ENCODE results near the gene GPR183.
A peak's percentile ranks its signal among the peaks of the same experiment; 100 is the strongest.

Gene GPR183, protein sequence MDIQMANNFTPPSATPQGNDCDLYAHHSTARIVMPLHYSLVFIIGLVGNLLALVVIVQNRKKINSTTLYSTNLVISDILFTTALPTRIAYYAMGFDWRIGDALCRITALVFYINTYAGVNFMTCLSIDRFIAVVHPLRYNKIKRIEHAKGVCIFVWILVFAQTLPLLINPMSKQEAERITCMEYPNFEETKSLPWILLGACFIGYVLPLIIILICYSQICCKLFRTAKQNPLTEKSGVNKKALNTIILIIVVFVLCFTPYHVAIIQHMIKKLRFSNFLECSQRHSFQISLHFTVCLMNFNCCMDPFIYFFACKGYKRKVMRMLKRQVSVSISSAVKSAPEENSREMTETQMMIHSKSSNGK

DNA sequence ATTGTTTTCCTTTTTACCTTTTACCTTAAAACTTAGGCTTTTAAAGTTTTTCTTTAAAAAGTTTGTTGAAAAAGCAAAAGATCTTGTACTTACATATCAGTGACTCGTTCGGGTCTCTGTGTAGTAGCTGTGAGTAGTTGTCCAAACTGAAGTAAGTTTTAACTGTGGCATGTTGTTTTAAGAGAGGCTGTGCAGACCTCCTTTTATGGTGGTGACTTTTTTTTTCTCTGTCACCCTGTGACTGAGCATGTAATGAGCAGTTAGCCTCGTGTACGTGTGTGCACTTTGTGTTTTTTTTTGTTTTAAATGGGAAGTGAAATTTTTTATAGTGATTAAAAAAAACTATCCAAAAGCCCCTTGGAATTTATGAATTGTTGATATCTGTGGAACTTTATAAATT, at the start of gene GPR183:
Gene GPR183, minus strand, starts transcription at position 153 of the 400 bp plus-strand sequence. CDS start 11,254 bp downstream, outside the sequence.
- in situ Hi-C loops (cut with MboI; ENCODE audit: low pct_unique_long_range_greater_than_20kb, low sequenced_read_pairs): no loop called here
- DNase-seq: no peak

DNA sequence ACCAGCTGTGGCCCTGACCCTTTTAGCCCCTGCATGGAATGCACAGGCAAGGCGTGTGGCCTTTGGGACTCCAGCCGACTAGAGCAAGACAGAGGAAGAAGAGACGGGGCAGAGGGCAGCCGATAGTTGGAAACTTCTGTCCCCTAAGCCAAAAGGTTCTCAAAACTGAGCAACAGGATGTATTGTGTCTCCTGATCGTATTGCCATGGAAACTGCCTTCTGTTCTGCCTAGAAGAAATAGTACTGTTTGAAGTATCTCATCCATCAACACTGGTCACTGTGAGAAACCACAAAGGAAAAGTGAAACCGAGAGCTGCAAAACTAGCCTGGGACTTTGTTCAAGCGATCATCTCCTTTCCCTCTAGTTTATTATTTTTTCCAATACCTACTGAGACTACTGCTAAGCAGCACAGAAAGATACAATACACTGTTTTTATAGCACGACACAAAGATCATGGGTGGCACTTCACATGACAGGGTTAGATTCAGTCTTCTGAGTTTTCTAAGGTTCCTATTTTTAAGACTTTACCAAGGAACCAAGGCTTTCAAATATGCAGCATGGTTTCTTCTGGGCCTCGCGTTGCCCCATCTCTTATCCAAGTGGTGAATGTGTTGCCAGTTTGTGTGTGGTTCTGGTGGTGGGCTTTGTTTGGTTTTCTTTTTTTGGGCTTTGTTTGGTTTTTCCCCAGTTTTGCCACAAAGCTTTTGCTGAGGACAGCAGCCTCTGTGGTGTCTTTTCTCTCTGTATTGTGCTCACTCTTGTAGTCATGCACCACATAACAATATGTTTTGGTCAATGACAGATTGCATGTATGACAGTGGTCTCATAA, 49.3 kb upstream of the GPR183 start:
- DNase-seq: peak; percentile 67
- in situ Hi-C loops (cut with MboI; ENCODE audit: low pct_unique_long_range_greater_than_20kb, low sequenced_read_pairs): no loop called here

DNA sequence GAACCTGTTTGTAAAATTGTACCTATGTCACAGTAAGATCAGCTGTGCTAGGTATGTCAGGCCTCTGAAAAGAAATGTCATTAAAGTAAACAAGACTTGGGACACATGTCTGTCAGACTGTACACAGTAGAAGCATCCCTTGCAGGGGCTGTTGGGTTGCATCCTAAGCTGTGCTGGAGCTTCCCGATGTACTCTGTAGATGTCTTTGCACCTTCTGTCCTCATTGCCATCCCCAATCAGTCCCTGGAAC, 48.7 kb upstream of the GPR183 start:
- in situ Hi-C loops (cut with MboI; ENCODE audit: low pct_unique_long_range_greater_than_20kb, low sequenced_read_pairs): no loop called here
- no peak for DNase-seq

DNA sequence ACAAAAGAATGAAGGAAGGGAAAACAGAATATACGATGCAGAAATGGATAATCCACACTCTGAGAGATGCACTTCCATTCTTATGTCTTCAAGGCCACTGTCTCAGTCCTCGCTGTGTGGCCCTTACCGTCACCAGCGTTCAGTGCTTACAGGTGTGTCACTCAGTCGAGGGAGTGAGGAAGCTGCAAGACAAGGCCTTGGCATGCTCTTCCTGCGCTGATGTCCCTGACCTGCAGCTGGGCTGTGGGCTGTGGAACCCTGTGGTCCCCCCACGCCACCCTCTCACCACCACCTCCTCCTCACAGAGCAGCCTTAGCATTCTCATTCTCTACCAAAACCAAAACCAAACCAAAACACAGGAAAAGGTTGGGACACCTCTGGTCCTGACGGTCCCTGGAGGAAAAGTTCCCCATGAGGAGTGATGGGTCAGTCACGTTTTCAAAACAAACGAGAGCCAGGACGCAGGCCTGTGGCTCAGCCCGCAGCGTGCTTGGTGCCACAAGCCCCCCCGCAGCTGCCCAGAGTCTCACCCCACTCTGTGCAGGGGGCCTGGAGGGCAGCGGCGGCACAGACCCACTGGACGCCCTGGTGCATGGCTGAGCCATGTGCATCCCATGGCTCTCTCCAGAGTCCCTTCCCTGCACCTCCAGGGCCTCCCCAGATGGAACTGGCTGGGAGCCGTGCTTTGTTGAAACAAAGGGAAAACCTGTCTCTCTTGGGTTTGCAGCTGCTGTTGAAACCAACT, 48.2 kb upstream of the GPR183 start:
- in situ Hi-C loops (cut with MboI; ENCODE audit: low pct_unique_long_range_greater_than_20kb, low sequenced_read_pairs): no loop called here

DNA sequence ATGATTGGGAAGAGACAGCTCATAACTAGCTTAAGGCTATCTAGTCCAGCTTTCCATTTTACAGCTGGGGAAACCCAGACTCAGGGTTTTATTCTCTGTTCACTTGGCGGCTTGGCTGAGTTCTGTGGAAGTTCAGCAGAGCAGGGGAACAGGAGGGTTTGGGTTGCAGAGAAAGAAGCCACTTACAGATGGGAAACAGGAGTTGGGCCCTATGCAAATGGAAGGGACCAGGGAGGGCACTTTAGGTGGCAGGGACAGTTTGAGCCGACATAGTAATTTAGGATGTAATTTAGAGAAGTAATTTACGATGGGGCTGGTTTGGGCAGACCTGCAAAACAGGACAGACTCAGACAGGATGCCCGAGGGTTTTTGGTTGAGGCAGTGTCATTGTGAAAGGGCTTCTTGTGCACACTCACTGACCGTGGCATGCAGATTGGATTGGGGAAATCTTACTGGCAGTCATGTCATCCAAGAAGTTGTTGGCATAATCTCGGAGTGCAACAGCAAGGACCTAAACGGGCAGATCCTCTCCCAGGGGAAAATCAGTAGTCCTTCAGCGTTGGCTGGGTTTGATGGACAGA, 47.3 kb upstream of the GPR183 start:
- in situ Hi-C loops (cut with MboI; ENCODE audit: low pct_unique_long_range_greater_than_20kb, low sequenced_read_pairs): no loop called here
- no peak for DNase-seq

More for the DNA sequence above, 48.2 kb upstream of the GPR183 start:
- DNase-seq: no peak

DNA sequence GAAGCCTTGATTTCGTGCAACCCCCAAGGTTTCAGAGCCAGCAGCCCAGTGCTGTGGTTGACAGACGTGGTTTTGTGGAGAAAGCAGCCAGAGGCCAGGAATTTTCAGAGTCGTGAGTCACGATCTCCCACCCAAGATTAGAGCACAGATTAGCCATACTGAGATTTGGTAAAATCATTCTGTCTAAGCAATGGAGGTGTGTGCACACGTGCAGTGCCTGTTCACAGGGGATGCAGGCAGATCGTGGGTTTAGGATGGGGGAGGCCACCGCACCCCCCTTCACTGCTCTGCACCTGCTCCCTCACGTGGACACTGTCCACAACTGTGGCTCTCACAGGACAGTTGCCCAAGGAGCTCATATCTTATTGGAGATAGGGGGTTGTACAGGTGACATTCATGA, 46.6 kb upstream of the GPR183 start:
- no peak for DNase-seq
- in situ Hi-C loops (cut with MboI; ENCODE audit: low pct_unique_long_range_greater_than_20kb, low sequenced_read_pairs): no loop called here

DNA sequence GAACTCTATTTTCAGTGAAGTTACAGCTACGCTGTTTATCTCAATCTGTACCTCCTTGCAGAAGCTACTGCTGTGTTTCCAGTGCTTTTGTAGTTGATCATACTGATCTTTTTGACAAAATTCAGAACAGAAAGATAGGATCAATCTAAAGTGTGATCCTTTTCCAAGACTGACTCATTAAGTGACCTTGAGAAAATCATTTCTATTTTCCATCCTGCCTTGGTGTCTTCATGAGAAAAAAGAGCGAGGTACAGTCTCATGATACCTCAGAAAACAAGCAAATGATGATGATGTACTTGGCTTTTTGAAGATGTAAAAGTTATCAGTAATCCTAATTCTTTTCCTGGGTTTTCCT, 46.0 kb upstream of the GPR183 start:
- in situ Hi-C loops (cut with MboI; ENCODE audit: low pct_unique_long_range_greater_than_20kb, low sequenced_read_pairs): no loop called here

DNA sequence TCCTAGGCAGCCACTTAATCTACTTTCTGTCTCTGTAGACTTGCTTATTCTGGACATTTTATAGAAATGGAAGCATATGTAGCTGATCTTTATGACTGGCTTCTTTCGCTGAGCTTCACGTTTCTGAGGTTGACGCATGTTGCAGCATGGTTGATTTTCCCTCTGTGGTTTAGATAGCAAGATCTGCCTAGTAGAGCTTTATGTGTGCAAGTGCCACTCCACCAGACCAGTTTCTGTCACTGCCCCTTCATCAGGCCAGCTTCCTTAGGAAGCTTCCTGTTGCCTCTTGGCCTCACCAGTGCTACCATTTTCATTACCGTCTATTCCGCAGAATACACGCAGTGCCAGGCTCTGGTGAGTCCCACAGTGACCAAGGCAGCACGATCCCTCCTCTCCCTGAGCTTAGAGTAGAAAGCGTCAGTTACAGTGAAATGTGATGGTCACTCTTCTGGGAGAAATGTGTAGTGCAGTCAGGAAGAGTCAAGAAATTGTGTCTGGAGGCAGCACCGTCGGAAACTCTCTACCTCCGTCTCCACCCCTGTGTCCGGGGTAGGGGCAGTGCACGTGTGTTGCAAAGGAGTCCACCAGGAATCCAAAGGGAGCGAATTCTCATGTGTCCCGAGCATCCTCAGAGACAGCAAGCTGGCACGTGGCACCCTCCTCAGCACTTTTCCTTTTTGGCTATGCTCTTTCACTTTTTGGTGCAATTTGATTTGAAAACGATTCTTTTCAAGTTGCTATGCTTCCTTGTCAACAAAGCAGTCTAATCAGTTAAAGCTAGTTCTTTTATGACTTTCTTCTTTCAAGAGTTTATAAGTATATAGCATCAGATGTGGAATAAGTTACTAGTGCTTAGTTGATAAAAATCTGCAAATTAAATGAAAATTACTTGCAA, 45.4 kb upstream of the GPR183 start:
- in situ Hi-C loops (cut with MboI; ENCODE audit: low pct_unique_long_range_greater_than_20kb, low sequenced_read_pairs): no loop called here
- DNase-seq: no peak

More for the DNA sequence above, 46.0 kb upstream of the GPR183 start:
- no peak for DNase-seq

DNA sequence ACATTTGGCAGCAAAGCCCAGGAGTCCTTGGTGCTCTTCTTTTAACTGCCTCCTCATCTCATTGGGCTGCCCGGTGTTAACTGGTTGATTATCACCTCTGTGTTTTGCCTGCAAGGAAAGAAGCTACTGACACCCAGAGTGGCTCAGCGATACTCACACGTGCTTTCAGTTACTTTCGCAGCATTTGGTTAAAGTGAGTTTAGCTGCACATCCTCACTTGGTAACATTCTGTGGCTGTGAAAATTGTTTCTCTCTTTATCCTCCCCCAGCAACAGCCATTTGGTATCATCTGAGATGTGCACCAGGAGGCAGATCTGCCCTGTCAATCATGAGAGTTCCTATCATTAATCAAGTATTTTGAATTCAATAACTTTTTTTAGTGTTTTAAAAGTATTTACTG, 44.6 kb upstream of the GPR183 start:
- no peak for DNase-seq
- in situ Hi-C loops (cut with MboI; ENCODE audit: low pct_unique_long_range_greater_than_20kb, low sequenced_read_pairs): no loop called here

DNA sequence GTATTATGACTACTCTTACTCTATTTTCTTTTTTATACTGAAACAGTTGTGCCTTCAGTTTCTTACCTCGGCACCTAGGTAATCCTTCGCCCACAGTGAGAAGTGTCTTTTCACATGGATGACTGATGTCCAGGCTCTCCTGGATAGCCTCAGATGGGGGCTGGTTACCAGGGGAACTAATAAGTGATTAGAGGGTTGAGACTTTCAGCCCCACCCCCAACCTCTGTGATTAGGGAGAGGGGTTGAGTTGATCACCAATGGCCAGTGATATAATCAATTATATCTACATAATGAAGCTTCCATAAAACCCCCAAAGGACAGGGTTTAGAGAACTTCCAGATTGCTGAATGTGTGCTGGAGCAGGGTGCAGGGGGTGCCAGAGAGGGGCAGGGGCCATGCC, 43.0 kb upstream of the GPR183 start:
- in situ Hi-C loops (cut with MboI; ENCODE audit: low pct_unique_long_range_greater_than_20kb, low sequenced_read_pairs): no loop called here
- no peak for DNase-seq

DNA sequence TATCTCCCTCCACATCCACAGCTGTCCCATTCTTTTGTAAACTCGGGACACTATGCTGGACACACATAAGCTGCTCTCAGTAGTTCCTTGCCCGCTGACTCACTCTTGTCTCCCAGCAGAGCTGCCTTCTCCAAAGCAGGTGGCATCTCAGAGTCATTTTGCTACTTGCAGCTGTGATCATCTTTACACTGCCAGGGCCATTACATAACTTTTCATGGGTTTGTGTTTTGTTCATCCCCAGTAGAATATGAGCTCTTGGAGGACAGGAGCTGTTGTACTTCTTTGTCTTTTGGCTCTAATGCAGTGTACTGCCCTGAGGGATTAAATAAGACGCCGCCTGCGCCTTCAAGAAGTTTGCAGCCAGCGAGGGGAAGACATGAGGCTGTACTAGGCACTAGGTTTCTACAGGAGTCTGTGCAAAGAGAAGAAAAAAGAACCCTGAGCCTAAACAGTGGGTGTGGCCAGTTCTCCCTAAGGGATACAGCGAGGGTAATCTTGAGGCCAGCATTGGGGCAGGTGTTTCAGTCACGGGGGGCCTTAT, 40.8 kb upstream of the GPR183 start:
- DNase-seq: no peak
- in situ Hi-C loops (cut with MboI; ENCODE audit: low pct_unique_long_range_greater_than_20kb, low sequenced_read_pairs): no loop called here

DNA sequence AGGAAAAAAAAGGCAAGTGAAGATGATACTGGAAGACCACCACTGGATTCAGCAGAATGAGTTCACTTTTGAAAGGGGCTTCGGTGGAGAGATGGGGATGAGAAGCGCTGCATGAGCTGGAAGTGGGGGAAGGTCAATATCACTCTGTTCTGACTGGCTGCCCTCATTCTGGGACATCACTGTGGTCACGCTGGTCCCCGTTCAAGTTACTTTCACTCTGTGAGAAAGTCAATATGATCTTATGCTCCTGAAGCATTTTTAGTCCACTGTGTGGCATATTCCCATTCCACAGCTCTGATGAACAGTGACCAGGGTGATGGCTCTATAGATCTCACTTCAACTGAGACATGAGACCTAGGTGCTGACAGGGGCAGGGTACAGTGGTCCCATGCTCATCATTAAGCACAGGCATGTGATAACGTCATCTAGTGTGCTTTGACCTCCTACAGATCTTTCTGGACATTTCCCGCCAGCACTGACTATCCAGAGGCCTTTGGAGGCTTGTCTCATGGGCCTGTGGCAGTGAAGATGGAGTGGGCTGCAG, 40.2 kb upstream of the GPR183 start:
- in situ Hi-C loops (cut with MboI; ENCODE audit: low pct_unique_long_range_greater_than_20kb, low sequenced_read_pairs): no loop called here

DNA sequence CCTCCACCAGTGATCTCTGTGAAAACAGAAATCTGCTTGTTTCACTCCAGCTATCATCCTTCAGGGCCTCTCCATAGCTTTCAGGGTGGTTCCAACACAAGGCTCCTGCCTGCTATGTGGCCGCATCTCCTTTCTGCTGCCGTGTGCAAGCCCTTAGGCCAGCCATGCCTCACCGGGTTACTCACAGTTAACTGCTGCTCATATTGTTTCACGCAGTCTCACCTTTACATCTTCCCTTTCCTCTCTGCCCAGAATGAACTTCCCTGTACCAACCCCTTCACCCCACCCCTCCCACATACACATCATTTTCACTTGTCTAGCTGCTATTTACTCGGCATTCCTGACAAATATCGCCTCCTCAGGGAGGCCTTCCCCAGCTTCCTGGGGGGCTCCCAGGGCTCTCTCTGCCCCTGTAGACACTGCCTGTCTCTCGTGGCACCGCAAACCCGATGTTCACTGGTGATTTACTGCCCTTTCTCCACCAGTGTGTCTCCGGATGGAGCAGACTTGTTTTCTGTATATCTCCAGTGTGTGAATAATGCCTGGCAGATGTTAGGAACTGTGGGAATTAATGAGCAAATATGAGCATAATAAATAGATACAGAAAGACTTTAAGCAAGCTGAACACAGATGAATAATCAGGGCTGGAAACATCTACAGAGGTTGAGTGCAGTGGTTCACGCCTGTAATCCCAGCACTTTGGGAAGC, 39.3 kb upstream of the GPR183 start:
- in situ Hi-C loops (cut with MboI; ENCODE audit: low pct_unique_long_range_greater_than_20kb, low sequenced_read_pairs): no loop called here
- DNase-seq: no peak

More for the DNA sequence above, 40.2 kb upstream of the GPR183 start:
- no peak for DNase-seq

DNA sequence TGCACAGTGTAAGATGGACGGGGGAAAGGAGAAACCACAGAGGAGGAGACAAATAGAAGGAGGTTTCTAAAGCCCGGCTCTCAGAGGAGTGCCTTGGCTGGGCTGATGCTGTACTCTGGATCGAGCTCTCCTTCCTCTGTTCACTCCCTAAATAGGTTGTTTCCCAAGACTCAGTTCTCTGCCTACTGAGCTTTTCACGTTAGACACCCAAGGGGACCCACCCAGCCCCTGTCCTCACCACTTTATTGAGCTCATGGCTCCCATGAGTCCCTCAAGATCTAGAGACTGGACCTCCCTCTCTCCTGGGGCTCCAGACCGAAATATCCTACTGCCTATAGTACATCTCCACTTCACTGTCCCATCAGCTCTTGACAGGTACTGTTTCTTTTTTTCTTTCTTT, 38.1 kb upstream of the GPR183 start:
- in situ Hi-C loops (cut with MboI; ENCODE audit: low pct_unique_long_range_greater_than_20kb, low sequenced_read_pairs): no loop called here
- no peak for DNase-seq

DNA sequence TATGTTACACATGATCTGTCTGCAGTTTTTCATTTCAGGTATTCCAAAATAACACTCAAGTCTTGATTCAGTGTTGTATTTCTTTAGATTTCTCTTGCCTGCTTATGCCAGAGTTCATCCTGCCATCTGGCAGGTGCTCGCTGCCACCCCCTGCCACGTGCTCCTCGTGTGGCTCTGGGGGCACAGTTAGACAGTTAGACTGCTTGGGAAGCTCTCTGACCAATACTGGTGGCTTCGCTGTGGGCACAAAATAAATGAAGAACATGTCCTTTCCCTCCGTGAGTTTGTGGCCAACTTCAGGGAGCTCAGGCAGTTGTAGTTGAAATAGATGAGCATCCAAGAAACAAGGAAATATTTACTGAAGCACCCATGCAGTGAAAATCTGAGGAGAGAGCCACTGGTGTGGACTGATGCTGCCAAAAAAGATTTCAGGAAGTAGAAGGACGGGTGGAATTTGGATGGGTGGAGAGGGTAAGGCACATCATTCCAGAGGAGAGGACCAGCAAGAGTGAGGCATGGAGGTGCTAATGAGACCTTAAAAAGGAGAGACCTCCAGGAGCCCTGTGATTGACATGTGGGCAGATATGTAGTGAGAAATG, 37.5 kb upstream of the GPR183 start:
- DNase-seq: no peak
- in situ Hi-C loops (cut with MboI; ENCODE audit: low pct_unique_long_range_greater_than_20kb, low sequenced_read_pairs): no loop called here

DNA sequence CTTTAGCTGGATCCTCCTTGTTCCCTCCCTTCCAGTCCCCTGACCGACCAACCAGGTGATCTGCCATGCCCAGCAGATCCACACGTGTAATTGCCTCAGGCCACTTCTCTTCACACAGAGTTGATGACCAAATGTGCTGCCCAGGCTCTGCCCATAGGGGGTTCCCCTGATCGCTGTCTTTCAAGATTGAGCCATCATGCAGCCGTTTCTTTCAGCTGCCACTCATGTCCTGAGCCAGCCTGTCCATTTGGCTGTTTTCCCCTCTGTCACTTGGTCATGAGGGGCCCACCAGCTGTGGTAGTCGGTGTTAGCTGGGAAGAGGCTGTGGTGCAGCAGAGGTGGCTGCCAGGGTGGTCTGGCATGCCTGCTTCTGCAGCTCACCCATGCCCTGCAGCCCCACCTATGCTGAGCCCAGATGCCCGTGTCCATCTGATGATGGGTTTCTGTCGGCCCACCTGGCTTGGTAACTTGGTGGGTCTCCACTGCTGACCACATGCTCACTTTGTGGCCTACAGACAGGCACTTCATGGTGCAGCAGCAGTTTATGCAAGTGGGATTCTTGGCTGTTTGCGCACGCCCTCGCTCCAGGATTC, 35.6 kb upstream of the GPR183 start:
- DNase-seq: no peak
- in situ Hi-C loops (cut with MboI; ENCODE audit: low pct_unique_long_range_greater_than_20kb, low sequenced_read_pairs): no loop called here
